NCI-H2107 treated with DMSO at 0.1 percent for 48 hours (cell line): ENCODE measurements around the gene MYO1D.
"Not testable (repeated sequence)": the region's sequence is repeated elsewhere in the genome, so short reads cannot be mapped to it uniquely, and the experiment has no call there.

Experiments
- DNase-seq: peaks from one replicate; lab custom pipeline; 2025; ENCODE audit not compliant: unreplicated experiment; lab: John Stamatoyannopoulos, UW

The MYO1D gene

DNA sequence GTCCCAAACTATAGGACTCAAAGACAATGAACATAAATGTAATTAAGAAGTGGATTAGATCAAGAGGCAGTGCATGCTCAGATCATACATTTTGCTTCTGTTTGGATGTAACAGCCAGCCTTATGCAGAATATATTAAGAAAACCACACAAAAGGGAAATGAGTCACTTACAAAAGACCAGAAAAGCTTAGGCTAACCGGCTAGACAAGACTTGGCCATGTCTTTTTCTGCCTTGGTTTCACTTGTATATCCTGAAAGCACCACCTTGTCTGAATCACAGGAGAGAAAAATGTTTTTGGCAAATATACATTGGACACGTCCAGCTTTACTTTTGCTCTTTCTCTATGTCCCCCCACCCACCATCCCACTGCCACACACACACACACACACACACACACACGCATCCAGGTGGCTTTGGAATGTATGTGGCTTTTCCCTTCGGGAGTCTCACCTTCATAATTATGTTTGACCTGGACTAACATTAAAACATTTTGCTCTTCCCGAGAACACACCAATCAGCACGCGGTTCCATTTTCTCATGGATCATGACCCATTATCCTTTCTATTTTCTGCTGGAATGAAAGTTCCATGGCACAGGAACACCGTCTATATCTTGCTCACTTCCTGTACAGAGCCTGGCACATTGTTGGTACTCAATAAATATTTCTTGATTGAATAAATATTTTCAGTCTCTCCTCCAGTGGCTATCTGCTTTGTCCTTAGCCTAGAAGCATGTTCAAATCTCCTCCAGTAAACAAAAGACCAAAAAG lies 325.6 kb downstream of the MYO1D start:
- no peak for DNase-seq

DNA sequence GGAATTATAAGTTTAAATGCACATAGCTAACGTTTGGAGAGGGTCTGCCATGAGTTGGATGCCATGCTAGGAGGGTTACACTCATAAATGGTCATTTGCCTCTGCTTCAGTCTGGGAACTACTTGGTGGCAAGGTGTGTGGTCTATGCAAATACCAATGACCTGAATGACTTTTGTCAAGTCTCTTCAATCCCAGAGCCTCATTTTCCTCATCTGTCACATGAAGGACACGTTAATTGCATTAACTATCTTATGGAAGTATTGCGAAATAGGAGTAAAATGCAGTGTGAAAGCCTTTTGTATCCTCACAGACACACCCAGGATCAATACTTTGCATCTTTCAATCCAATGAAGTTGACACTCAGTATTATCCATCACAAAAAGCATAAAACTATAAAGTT lies 327.4 kb downstream of the MYO1D start:
- no peak for DNase-seq

DNA sequence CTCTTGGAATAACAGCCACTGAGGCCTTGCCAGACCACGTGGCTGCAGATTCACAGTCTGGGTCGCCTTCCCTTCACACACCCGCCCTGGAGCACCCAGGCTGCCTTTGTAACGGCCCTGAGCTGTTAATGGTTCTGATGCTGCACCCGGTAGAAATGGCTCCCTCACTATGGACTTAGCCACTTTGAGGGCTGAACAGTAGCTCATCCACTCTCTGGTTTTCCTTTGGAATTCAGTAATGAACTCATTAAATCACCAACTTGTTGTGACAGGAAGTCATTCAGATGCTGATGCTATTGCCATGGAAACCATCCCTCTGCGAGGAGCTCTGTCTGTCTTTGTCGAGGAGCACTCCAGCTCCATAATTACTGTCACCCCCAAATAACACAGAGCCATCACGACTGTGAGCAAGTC lies 330.9 kb downstream of the MYO1D start:
- no peak for DNase-seq

DNA sequence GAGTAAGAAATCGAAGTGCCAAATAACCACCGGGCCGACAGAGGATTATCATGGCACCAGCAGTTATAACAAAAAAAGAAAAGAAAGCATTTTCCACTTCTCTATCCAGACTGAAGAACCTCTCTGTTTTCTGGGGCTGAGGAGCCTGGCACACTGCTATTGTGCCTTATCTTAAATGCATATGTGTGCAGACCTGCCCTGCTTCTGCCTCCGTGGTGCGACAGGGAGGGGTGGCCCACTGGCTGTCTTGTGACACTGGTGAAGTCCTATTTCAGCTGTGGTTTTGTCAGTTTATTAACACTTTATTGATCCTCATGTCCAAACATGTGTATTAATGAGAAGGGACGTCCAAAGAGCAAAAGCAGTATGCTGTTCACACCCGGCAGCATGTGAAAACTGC lies 334.7 kb downstream of the MYO1D start:
- DNase-seq = no peak

DNA sequence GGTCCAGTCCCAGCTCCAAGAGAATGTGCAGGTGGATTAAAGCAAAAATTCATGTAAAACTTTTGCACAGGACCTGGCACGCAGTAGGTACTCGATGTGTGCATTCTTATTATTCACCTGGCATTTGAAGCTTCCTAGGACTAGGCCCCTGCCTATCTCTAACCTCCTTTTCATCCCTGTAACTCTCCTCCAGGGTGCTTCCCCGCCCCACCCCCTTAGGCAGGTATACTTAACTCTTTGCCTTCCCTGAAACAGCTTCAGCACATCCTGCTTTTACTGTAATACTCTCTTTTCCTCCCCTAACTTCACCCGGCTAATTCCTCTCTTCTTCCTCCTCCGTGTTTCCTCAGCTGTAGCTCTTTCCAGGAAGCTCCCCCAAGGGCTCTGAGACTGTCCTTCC lies 335.3 kb downstream of the MYO1D start:
- no peak for DNase-seq

DNA sequence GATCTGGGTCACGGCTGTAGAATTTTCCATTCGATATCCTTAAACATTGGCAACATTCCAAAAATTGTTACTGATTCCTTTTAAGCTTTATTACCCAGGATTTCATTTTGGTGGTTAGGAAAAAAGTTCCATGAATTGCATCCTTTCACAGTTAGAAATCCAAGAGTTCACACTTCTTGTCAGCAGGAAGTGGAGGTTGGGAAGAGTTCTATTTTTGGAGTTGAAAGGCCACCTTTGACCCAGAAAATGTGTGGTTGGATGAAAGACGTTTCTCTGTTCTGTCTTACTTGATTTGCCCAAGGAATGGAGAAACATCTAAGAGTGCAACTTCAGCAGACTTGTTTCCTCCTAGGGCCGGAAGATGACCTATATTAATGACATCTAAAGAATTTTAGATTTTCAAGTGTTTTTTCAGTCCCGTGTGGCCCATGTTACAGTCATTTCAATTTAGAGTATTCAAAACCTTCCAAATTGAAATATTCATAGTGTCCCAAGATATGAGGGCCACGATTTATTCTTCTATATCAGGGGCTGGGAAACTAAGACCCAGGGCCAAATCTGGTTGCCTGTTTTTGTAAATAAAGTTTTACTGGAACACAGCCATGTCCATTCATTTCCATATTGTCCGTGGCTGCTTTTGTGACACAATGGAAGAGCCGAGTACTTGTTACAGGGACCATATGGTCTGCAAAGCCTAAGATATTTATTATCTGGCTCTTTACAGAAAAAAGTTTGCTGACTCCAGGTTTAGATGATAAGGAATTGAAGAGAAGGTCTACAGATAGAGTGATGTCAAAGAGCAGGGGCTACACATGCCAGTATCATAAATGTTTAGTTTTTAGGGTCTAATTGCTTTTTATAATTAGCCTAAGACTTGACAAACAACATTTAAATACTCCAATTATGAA lies 339.9 kb downstream of the MYO1D start:
- DNase-seq = no peak

DNA sequence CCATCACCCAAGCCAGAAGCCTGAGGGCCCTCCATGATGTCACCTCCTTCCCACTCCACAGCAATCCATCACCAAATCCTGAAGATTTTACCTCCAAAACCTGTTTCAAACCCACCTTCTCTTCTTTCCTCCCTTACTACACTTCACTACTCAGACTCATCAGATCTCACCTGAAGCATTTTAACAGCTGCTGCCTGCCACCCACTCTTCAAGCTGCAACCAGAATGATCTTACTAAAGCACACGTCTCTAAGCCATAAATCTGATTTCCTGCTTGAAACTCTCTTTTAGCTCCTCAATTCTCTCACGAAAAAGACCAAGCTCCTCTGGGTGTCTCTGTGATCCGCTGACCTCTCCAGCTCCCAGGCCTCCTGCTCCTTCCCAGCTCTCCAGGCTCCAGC lies 343.6 kb downstream of the MYO1D start:
- no peak for DNase-seq

DNA sequence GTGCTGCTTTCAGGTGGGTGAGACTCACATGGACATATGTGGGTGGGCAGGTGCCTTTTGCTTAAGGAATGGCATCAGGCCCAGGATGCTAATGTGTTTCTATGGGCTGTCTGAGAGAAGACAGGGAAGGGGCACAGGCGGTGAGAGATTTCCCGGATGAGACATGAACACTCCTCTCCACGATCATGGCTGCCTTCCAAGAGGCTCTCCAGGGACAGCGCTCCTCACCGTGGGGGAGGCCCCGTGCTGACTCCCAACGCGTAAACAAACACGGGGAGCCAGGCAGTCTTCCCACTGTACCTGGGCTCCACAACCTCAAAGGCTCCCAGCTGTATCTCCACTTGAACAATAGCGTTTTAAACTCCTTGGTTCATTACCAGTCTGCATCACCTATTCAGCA lies 347.3 kb downstream of the MYO1D start:
- peak; percentile 97 for DNase-seq

DNA sequence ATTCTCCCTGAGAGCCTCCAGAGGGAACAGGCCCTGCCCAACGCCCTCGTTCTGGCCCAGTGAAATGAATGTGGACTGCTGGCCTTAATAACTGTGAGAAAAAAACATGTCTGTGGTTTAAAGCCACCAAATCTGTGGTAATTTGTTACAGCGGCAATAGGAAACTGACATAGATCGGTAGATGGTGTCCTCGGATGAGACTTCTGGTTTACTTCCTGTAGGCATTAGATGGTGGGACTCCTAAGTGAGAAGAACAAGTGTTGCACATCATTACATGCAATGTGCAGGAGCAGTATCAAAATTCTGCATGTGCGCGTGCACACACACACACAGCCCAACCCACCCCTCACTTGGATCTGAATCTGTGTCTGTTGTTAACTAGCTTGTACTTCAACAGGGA lies 348.1 kb downstream of the MYO1D start:
- DNase-seq = no peak

DNA sequence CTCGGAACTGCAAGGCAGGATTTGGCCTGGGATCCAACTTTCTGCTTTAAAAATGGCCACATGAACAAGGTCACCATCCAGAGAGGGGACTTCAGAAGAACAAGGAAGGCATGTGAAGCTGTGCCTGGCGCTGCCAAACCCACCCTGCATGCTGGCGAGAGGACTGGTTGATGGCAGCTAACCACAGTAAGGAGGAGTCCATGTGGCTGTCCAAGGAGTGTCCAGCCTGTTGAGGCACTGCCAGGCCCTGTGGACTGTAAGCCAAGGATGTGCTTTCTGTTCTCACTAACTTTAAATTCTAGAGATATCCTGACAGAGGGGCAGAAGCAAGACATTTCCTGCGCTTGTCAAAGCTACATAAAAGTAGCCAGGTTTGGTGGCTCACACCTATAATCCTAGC lies 349.8 kb downstream of the MYO1D start:
- no peak for DNase-seq

DNA sequence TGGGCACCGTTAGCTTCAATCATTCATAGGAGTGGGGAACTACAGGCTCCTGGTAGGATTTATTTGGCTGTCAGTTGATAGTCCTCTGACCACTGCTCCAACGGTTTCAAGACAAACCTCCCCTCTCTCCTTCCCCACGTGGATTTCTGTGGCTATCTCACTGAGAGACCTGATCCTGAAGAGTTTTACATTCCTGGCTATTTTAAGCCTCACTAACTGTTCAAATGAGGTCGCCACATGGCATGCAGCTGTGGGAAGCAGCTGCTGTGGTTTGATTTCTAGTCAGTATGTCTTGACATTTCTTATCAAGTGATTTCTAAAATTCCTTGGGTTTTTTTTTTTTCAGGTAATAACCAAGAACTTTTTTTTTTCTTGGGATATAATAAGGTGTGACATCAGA lies 351.8 kb downstream of the MYO1D start:
- DNase-seq = no peak

DNA sequence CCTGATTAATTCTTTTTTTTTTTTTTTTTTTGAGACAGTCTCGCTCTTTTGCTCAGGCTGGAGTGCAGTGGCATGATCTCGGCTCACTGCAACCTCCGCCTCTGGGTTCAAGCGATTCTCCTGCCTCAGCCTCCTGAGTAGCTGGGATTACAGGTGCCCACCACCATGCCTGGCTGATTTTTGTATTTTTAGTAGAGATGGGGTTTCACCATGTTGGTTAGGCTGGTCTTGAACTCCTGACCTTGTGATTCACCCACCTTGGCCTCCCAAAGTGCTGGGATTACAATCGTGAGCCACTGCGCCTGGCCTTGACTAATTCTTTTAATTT lies 352.4 kb downstream of the MYO1D start:
- not testable (repeated sequence) for DNase-seq

DNA sequence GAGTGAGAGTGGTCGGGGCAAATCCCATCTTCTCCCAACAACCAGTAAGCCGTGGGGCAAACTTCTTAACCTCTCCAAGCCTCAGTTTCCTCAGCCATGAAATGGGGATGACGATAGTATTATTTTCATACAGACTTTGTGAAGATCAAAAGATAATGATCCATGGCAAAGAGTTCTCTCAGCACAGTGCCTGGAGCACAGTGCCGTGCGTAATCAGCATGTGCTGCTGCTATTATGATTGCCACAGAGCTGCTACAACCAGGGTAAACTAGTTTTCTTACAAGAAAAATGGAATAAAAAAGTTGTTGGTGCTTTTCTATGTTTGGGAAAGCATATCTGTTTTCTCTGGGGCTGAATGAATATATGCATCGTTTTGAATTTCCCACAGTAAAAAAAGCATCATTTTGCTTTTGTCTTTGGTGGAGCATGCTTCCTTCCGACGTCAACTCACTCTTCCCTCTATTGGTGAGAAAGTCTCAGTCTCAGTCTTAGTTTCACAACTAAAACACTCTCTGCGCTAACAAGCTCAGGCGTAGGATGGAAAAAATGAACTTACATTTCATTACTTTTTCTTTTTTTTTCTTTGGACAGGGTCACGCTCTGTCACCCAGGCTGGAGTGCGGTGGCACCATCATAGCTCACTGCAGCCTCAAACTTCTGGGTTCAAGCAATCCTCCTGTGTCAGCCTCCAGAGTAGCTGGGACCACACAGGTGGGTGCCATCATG lies 352.9 kb downstream of the MYO1D start:
- no peak for DNase-seq

DNA sequence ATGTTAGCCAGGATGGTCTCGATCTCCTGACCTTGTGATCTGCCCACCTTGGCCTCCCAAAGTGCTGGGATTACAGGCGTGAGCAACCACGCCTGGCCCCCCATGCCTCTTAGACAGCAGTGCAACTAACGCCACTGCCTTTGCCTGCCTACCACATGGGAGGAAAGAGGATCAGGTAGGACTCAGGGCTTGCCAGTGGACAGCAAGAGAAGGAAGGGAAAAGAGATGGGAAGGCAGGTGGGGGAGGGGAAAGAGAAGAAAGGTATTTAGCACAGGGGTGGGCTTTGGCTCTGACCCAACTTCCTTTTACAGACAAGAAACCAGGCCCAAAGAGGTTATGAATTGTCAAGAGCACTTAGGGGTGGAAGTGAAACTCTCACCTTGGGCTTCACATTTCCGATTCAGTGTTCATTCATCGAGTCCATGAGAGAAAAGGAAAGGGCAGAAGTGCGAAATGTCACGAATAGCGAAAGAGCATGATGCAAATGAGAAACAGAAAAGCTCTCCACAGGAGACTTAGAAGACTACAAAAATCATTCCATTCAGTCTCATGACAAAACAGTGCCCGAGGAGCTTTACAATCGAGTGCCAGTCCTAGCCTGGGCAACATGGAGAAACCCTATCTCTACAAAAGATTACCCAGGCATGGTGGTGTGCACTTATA lies 353.8 kb downstream of the MYO1D start:
- no peak for DNase-seq

DNA sequence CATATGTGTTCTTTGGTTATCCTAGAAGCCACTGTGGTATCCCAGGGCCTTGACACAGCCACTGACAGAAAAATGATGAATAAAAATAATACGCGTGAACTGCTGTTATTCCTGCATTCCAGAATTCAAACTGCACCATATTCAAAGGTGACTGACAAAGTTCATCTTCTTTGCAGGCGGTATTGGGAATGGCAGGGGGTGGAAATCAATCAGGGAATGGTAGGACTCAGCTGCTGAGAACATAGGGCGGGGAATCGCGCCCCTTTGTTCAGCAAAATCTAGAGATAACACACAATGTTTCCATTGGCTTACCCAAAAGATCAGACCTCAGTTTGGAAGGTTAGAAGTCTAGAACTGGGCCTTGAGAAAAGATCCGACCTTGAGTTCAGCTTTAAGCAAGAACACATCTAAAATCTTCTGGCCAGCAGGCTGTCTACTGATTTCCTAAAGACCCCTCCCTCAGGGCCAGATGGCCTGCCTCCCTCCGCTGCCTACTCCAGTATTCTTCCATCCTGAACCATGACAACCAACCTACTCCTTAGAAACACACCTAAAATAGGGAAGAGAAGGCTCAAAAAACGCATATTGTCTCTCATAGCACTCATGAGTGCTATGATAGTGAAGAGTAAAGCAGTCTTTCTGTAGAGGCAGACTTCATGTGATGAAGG lies 356.1 kb downstream of the MYO1D start:
- no peak for DNase-seq

DNA sequence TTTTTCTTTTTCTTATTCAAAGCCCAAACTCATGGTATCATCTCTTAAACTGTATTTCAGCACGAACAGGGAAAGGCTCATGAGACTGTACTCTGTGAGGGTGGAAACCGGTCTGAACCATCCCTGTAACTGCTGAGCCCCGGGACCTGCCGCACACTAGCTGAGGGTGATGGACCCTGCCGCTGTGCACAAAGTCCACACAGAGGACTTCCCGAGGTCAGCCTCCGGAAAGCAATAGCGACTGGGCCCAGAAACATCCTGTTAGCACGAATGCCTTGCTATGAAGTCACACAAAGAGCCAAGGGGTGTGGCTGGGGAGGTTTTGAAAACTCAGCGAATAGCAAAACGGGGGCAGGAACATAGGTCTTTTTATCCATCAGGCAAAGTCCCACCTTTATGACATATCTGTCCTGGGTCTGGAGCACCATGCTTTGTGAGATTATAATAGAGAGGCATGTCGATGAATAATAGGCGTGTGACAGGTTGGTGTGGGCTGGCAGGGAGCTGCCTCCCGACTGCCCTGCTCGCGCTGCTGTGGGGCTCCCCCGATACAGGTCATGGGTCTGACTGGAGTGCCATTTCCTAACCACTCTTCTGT lies 356.7 kb downstream of the MYO1D start:
- no peak for DNase-seq

DNA sequence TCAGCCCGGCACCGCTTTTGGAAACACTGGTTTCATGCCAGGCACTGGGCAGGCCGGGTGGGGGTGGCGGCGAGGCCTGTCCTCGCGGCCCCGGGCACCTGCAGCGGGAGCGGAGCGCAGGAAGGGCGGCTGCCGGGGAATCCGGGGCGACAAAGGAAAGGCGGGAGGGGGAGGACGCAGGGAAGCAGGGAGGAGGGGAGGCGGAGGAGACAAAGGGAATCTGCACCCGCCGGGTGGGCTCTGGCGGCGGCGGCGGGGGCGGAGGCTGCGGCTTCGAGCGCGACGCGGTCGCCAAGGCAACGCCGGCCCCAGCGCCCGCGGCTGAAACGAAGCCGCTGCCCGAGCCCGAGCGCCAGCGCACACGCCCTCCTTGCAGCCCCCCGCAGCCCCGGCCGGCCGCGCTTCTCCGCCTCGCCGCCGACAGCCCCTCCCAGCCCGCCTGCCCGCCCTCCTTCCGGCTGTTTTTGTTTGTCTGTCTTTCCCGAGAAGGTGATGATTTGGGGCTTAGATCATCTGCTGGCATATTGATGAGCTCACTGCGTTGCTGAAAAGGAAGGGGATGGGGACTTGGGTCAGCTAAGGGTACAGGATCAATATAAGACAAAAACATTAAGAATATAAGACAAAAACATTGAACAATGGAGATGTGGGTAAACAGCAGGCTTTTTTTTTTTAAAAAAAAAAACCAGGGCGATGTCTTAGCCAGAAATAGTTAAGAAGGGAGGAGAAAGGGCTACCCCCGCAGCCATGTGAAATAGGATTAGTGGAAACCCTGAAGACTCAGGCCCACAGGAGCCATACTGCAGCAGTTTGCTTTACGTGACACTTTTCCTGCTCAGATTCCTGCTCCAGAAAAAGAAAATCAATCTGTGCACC lies 357.5 kb downstream of the MYO1D start:
- peak; percentile 55 for DNase-seq

DNA sequence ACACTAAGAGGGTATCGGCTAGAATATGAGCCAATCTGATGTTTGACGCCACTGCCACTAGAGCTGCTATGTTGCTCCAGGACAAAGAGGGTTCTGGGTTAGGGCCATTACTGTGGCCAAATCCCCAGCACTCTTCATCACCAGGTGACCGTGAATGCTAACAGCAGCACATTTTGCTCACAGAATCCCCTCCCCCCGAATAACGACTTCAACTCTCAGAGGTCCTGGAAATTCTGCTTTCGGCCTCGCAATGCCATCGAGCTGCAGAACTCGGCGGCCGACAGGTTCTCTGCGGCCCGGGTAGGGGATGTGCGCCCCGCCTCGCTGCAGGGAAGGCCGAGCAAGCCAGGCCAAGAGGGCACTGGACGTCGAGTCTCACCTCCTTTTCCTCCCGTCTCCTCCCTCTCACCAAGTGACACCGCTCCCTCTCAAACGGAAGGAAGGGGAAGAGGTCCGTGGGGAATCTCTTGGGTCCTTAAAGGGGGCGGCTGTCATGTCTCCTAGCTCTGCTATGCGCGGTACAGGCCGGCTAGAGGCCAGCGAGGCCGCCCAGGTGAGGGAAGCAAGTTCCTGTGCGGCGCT lies 358.2 kb downstream of the MYO1D start:
- DNase-seq = no peak

DNA sequence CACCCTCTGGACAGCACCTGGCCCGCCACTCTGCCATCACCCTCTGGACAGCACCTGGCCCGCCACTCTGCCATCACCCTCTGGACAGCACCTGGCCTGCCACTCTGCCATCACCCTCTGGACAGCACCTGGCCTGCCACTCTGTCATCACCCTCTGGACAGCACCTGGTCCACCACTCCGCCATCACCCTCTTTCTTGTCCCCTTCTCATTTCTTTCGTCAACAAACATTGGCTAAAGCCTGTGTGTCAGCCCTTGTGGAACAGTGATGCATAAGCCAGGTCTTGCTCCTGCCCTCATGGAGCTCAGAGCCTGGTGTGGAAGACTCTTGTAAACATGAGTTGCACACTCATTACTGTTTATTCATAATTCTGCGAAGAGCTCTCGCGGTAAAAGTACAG lies 358.9 kb downstream of the MYO1D start:
- DNase-seq = no peak
